ENCODE data around the gene ARHGAP40. TPM values are rescaled to one million over a fixed set of nuclear protein-coding genes. Genes with fewer than 3 reads are reported as not detected.

The ARHGAP40 gene
- total and polyA plus RNA-seq, 2 experiments from 2014 or later, result not detected

GRCh38 chr20:38617830-38618196 lies 16.2 kb downstream of the ARHGAP40 start:
- WGBS, 2 experiments (ENCODE audit: low coverage in 1 of 2, low lambda C conversion rate in 2 of 2, missing lambda C conversion rate in 2 of 2), result 63 to 70% methylated on average over 4 of the region's 4 CpGs

GRCh38 chr20:38620441-38620840 lies 18.8 kb downstream of the ARHGAP40 start:
- Histone ChIP-seq H3K4me3 (no peak overlapping the region), H3K9ac (no peak overlapping the region), H2AFZ (no peak overlapping the region), H3K4me2 (ENCODE audit: unreplicated experiment) (no peak overlapping the region), H3K36me3 (ENCODE audit: low read depth) (no peaks in the 10 kb centered on the region), H3F3A (ENCODE audit: insufficient read depth) (no peaks in the 10 kb centered on the region), H4K20me1 (ENCODE audit: insufficient read depth) (no peaks in the 10 kb centered on the region), H3K27me3 (replicated peaks; ENCODE audit: insufficient read depth) (peaks cover 29% of the 10 kb centered on the region), H3K4me1 (ENCODE audit: insufficient read depth) (no peaks in the 10 kb centered on the region), H3K79me2 (ENCODE audit: insufficient read depth) (no peaks in the 10 kb centered on the region), H3K27ac (no peak overlapping the region), H3K9me2 (ENCODE audit: insufficient read depth) (no peaks in the 10 kb centered on the region), H3K9me3 (ENCODE audit: low read depth) (no peaks in the 10 kb centered on the region)
- DNase-seq, result no peak
- in situ Hi-C loops (cut with MboI), result no loop called here
- TF ChIP-seq EZH2 (IDR thresholded peaks at IDR 0.05; ENCODE audit: insufficient read depth, poor library complexity, severe bottlenecking) (no peak), EZH2phosphoT487 (IDR thresholded peaks at IDR 0.05; ENCODE audit: insufficient read depth, low read depth) (no peak)
- 58 to 59% methylated on average over 9 of the region's 9 CpGs for WGBS, 2 experiments (ENCODE audit: low coverage in 1 of 2, low lambda C conversion rate in 2 of 2, missing lambda C conversion rate in 2 of 2)

More at GRCh38 chr20:38617830-38618196, 16.2 kb downstream of the ARHGAP40 start:
- Histone ChIP-seq H3K4me1 (ENCODE audit: insufficient read depth) (no peaks in the 10 kb centered on the region), H2AFZ (no peak overlapping the region), H3K27me3 (replicated peaks; ENCODE audit: insufficient read depth) (peaks cover 37% of the 10 kb centered on the region), H3F3A (ENCODE audit: insufficient read depth) (no peaks in the 10 kb centered on the region), H4K20me1 (ENCODE audit: insufficient read depth) (no peaks in the 10 kb centered on the region), H3K36me3 (ENCODE audit: low read depth) (no peaks in the 10 kb centered on the region), H3K4me3 (no peak overlapping the region), H3K9me2 (ENCODE audit: insufficient read depth) (no peaks in the 10 kb centered on the region), H3K79me2 (ENCODE audit: insufficient read depth) (no peaks in the 10 kb centered on the region), H3K9me3 (ENCODE audit: low read depth) (no peaks in the 10 kb centered on the region), H3K27ac (no peak overlapping the region), H3K4me2 (ENCODE audit: unreplicated experiment) (no peak overlapping the region), H3K9ac (no peak overlapping the region)
- DNase-seq, result no peak
- in situ Hi-C loops (cut with MboI), result no loop called here
- TF ChIP-seq EZH2 (IDR thresholded peaks at IDR 0.05; ENCODE audit: insufficient read depth, poor library complexity, severe bottlenecking) (no peak), EZH2phosphoT487 (IDR thresholded peaks at IDR 0.05; ENCODE audit: insufficient read depth, low read depth) (no peak)

- in situ Hi-C loops (cut with MboI), result no loop called here
- H3K9me2 ChIP-seq (ENCODE audit: insufficient read depth), result no peaks in the 10 kb centered on the region
- WGBS, 2 experiments (ENCODE audit: low coverage in 1 of 2, low lambda C conversion rate in 2 of 2, missing lambda C conversion rate in 2 of 2), result 31 to 44% methylated on average over 4 of the region's 4 CpGs
Observed at GRCh38 chr20:38623061-38623460, 21.5 kb downstream of the ARHGAP40 start.

GRCh38 chr20:38624084-38624483 lies 22.5 kb downstream of the ARHGAP40 start:
- Histone ChIP-seq H4K20me1 (ENCODE audit: insufficient read depth) (no peaks in the 10 kb centered on the region), H3K9ac (no peak overlapping the region), H3K4me3 (no peak overlapping the region), H3K36me3 (ENCODE audit: low read depth) (no peaks in the 10 kb centered on the region), H3F3A (ENCODE audit: insufficient read depth) (no peaks in the 10 kb centered on the region), H2AFZ (no peak overlapping the region), H3K4me1 (ENCODE audit: insufficient read depth) (no peaks in the 10 kb centered on the region), H3K9me2 (ENCODE audit: insufficient read depth) (no peaks in the 10 kb centered on the region), H3K79me2 (ENCODE audit: insufficient read depth) (no peaks in the 10 kb centered on the region), H3K27me3 (replicated peaks; ENCODE audit: insufficient read depth) (peaks cover 21% of the 10 kb centered on the region), H3K27ac (no peak overlapping the region), H3K4me2 (ENCODE audit: unreplicated experiment) (no peak overlapping the region), H3K9me3 (ENCODE audit: low read depth) (no peaks in the 10 kb centered on the region)
- no peak for DNase-seq
- WGBS, 2 experiments (ENCODE audit: low coverage in 1 of 2, low lambda C conversion rate in 2 of 2, missing lambda C conversion rate in 2 of 2), result 45 to 48% methylated on average over 2 of the region's 2 CpGs
- TF ChIP-seq EZH2 (IDR thresholded peaks at IDR 0.05; ENCODE audit: insufficient read depth, poor library complexity, severe bottlenecking) (no peak), EZH2phosphoT487 (IDR thresholded peaks at IDR 0.05; ENCODE audit: insufficient read depth, low read depth) (no peak)
- in situ Hi-C loops (cut with MboI), result no loop called here

More at GRCh38 chr20:38623061-38623460, 21.5 kb downstream of the ARHGAP40 start:
- Histone ChIP-seq H3K27me3 (replicated peaks; ENCODE audit: insufficient read depth) (peaks cover 25% of the 10 kb centered on the region), H3K4me2 (ENCODE audit: unreplicated experiment) (no peak overlapping the region), H3K79me2 (ENCODE audit: insufficient read depth) (no peaks in the 10 kb centered on the region), H4K20me1 (ENCODE audit: insufficient read depth) (no peaks in the 10 kb centered on the region), H3F3A (ENCODE audit: insufficient read depth) (no peaks in the 10 kb centered on the region), H2AFZ (no peak overlapping the region), H3K9ac (no peak overlapping the region), H3K4me1 (ENCODE audit: insufficient read depth) (no peaks in the 10 kb centered on the region), H3K9me3 (ENCODE audit: low read depth) (no peaks in the 10 kb centered on the region), H3K27ac (no peak overlapping the region), H3K4me3 (no peak overlapping the region), H3K36me3 (ENCODE audit: low read depth) (no peaks in the 10 kb centered on the region)
- no peak for DNase-seq
- TF ChIP-seq EZH2phosphoT487 (IDR thresholded peaks at IDR 0.05; ENCODE audit: insufficient read depth, low read depth), result no peak
- no peak for TF ChIP-seq EZH2 (IDR thresholded peaks at IDR 0.05; ENCODE audit: insufficient read depth, poor library complexity, severe bottlenecking)

GRCh38 chr20:38625896-38626295 lies 24.3 kb downstream of the ARHGAP40 start:
- Histone ChIP-seq H3K79me2 (ENCODE audit: insufficient read depth) (no peaks in the 10 kb centered on the region), H3K27me3 (replicated peaks; ENCODE audit: insufficient read depth) (peaks cover 16% of the 10 kb centered on the region; the same call in 1 of the 2 replicates), H3K36me3 (ENCODE audit: low read depth) (no peaks in the 10 kb centered on the region), H3K4me3 (no peak overlapping the region), H3F3A (ENCODE audit: insufficient read depth) (no peaks in the 10 kb centered on the region), H3K9me3 (ENCODE audit: low read depth) (no peaks in the 10 kb centered on the region), H3K27ac (no peak overlapping the region), H4K20me1 (ENCODE audit: insufficient read depth) (no peaks in the 10 kb centered on the region), H3K9ac (no peak overlapping the region), H2AFZ (no peak overlapping the region), H3K4me1 (ENCODE audit: insufficient read depth) (no peaks in the 10 kb centered on the region), H3K4me2 (ENCODE audit: unreplicated experiment) (no peak overlapping the region), H3K9me2 (ENCODE audit: insufficient read depth) (no peaks in the 10 kb centered on the region)
- no peak for DNase-seq
- in situ Hi-C loops (cut with MboI), result no loop called here
- TF ChIP-seq EZH2phosphoT487 (IDR thresholded peaks at IDR 0.05; ENCODE audit: insufficient read depth, low read depth) (no peak), EZH2 (IDR thresholded peaks at IDR 0.05; ENCODE audit: insufficient read depth, poor library complexity, severe bottlenecking) (no peak)

Data from GM23248 (cell line).